PC-3 (cell line): ENCODE measurements around the gene EPHB1. TPM values are rescaled to one million over a fixed set of nuclear protein-coding genes. Genes with fewer than 3 reads are reported as not detected.

Experiments
- ATAC-seq: fragments of 200-7000 bp; cut with Tn5 transposase; 2 replicates; pipeline ENCODE4 v1.9.1; 2020; ENCODE audit warnings: mild to moderate bottlenecking, moderate library complexity
- BruUV-seq: library from RNA; stranded (reverse); fragments of 400-500 nt; replicated peaks from 2 replicates; lab custom pipeline; 2021; lab: Mats Ljungman, UMichigan
- CTCF ChIA-PET: fragments of 300-600 bp; sonication (Branson Sonifier 250); formaldehyde crosslinking; loops from one replicate; lab custom pipeline; 2022; ENCODE audit warnings: antibody characterized with exemption; lab: Charles Lee
- POLR2A ChIA-PET: fragments of 300-600 bp; sonication (Branson Sonifier 250); formaldehyde crosslinking; loops from one replicate; lab custom pipeline; 2022; ENCODE audit warnings: antibody characterized with exemption; ENCODE audit not compliant: unreplicated experiment; lab: Charles Lee
- DNase-seq: peaks from one replicate; pipeline ENCODE4 v3.0.0-alpha.2; 2015
- H2AFZ ChIP-seq: fragments of 300-600 bp; sonication (generic); 2 replicates; pipeline ENCODE4 v1.6.0; 2016; ENCODE audit warnings: antibody characterized with exemption, low read length
- H3F3A ChIP-seq: fragments of 300-600 bp; sonication (generic); one replicate; pipeline ENCODE4 v1.6.0; 2017; ENCODE audit warnings: antibody characterized with exemption, low read length, control low read depth, mild to moderate bottlenecking; ENCODE audit not compliant: unreplicated experiment
- H3K27ac ChIP-seq: fragments of 300-600 bp; sonication (generic); 2 replicates; pipeline ENCODE4 v1.5.1; 2016; ENCODE audit warnings: mild to moderate bottlenecking, low read length
- H3K27me3 ChIP-seq: fragments of 300-600 bp; sonication (generic); 2 replicates; pipeline ENCODE4 v1.6.1; 2016; ENCODE audit warnings: low read length, mixed read lengths
- H3K36me3 ChIP-seq: fragments of 300-600 bp; sonication (generic); 2 replicates; pipeline ENCODE4 v1.6.1; 2016; ENCODE audit warnings: low read depth, mixed run types, low read length, mixed read lengths
- H3K4me1 ChIP-seq: fragments of 300-600 bp; sonication (generic); 2 replicates; pipeline ENCODE4 v1.5.1; 2016; ENCODE audit warnings: low read length; ENCODE audit not compliant: insufficient read depth
- H3K4me2 ChIP-seq: fragments of 300-600 bp; sonication (generic); 2 replicates; pipeline ENCODE4 v1.6.0; 2016; ENCODE audit warnings: low read length
- H3K4me3 ChIP-seq: fragments of 300-600 bp; sonication (generic); 2 replicates; pipeline ENCODE4 v1.5.1; 2016; ENCODE audit warnings: mild to moderate bottlenecking, low read length, mixed read lengths
- H3K79me2 ChIP-seq: fragments of 300-600 bp; sonication (generic); 2 replicates; pipeline ENCODE4 v1.6.1; 2017; ENCODE audit warnings: low read length, mixed read lengths
- H3K9ac ChIP-seq: fragments of 300-600 bp; sonication (generic); 2 replicates; pipeline ENCODE4 v1.6.0; 2016; ENCODE audit warnings: mild to moderate bottlenecking, low read length
- H3K9me2 ChIP-seq: fragments of 300-600 bp; sonication (generic); replicated peaks from 2 replicates; pipeline ENCODE4 v1.6.1; 2016; ENCODE audit warnings: mixed run types, low read length, mixed read lengths
- H3K9me3 ChIP-seq: fragments of 300-600 bp; sonication (generic); 2 replicates; pipeline ENCODE4 v1.6.1; 2016; ENCODE audit warnings: low read length, mixed read lengths
- H4K20me1 ChIP-seq: fragments of 300-600 bp; sonication (generic); 2 replicates; pipeline ENCODE4 v1.6.1; 2016; ENCODE audit warnings: low read length, mixed read lengths
- CTCF ChIP-seq: fragments of 300-600 bp; sonication (generic); conservative IDR thresholded peaks from 2 replicates; pipeline ENCODE4 v1.5.1; 2017; ENCODE audit warnings: antibody characterized with exemption, low read depth, mild to moderate bottlenecking, low read length
- EZH2 ChIP-seq: fragments of 300-600 bp; sonication (generic); IDR thresholded peaks from one replicate; pipeline ENCODE4 v1.6.1; 2017; ENCODE audit warnings: antibody characterized with exemption, mild to moderate bottlenecking, low read length; ENCODE audit not compliant: unreplicated experiment
- EZH2phosphoT487 ChIP-seq: fragments of 300-600 bp; sonication (generic); IDR thresholded peaks from 2 replicates; pipeline ENCODE4 v1.6.1; 2018; ENCODE audit warnings: mild to moderate bottlenecking, antibody characterized with exemption, low read length, borderline replicate concordance
- intact Hi-C: fragments of 100-400 bp; cut with micrococcal nuclease; formaldehyde crosslinking; loops from 2 replicates; pipeline ENCODE4 v1.9.0; 2023
- total RNA-seq: library from RNA; depleted of rRNA; stranded (reverse); fragments of >200 nt; gene quantifications from 2 replicates; pipeline ENCODE4 v1.2.3, GENCODE V29; 2014

The EPHB1 gene
- total RNA-seq, 1 experiment from 2014 or later = 0.69 TPM

DNA sequence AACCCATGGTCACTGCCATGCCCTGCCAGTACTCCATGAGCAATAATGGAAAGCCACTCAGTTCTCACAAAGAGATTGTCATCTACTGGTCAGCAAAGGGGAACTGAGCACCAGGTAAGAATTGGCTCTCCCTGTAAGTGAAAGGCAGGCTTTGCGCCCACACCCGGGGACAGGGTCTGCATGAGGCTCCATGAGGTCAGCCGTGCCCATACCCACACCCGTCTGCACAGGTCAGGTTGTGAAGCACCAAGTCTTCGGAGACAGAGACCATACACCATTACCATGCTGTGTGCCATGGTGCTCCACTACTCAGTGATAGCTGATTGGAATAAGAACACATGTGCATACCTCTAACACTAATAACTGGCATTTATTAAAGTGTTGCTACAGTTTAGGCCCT is 322.9 kb downstream of the EPHB1 start:
- no peak overlapping the region for H3K9ac ChIP-seq
- H4K20me1 ChIP-seq = no peaks in the 10 kb centered on the region
- no peaks in the 10 kb centered on the region for H3K9me2 ChIP-seq
- no peak overlapping the region for H3K4me2 ChIP-seq
- BruUV-seq = no TSS peak
- no peaks in the 10 kb centered on the region for H3K36me3 ChIP-seq
- no peak overlapping the region for H3K4me3 ChIP-seq
- TF ChIP-seq EZH2phosphoT487 (no peak), CTCF (no peak), EZH2 (no peak)
- CTCF ChIA-PET = no interaction called here
- POLR2A ChIA-PET = no interaction called here
- H3K9me3 ChIP-seq = no peaks in the 10 kb centered on the region
- no peak overlapping the region for H3K27ac ChIP-seq
- no peaks in the 10 kb centered on the region for H3F3A ChIP-seq
- H2AFZ ChIP-seq = no peak overlapping the region
- DNase-seq (no peak), ATAC-seq (no peak)
- no peaks in the 10 kb centered on the region for H3K79me2 ChIP-seq
- intact Hi-C loops = no loop called here
- H3K4me1 ChIP-seq = no peaks in the 10 kb centered on the region
- H3K27me3 ChIP-seq = no peaks in the 10 kb centered on the region

DNA sequence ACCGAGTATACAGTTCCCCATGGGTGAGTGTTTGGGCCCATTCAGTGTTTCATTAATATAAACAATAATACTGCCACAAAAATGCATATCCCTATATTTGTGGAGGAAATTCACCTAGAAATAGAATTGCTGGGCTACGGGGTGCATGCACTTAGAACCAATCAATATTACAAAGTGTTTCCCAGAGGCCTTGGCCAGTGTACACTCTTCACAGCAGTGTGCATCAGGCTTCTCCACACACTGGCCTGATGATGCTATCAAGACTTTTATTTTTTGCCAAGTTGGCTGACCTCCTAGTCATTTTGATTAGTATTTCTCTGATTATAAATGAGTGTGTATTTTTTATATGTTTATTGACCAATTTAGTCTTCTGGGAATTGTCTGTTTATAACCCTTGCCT is 323.7 kb downstream of the EPHB1 start:
- ChIA-PET POLR2A (no interaction called here), CTCF (no interaction called here)
- DNase-seq (no peak), ATAC-seq (no peak)
- Histone ChIP-seq H3K4me1 (no peaks in the 10 kb centered on the region), H3F3A (no peaks in the 10 kb centered on the region), H3K27ac (no peak overlapping the region), H3K27me3 (no peaks in the 10 kb centered on the region), H3K36me3 (no peaks in the 10 kb centered on the region), H3K9me2 (no peaks in the 10 kb centered on the region), H3K9me3 (no peaks in the 10 kb centered on the region), H3K9ac (no peak overlapping the region), H3K4me2 (no peak overlapping the region), H2AFZ (no peak overlapping the region), H3K4me3 (no peak overlapping the region), H4K20me1 (no peaks in the 10 kb centered on the region), H3K79me2 (no peaks in the 10 kb centered on the region)
- intact Hi-C loops = no loop called here
- no TSS peak for BruUV-seq
- TF ChIP-seq EZH2phosphoT487 = no peak
- no peak for TF ChIP-seq CTCF
- no peak for TF ChIP-seq EZH2

- DNase-seq (peak; percentile 36), ATAC-seq (no peak)
- TF ChIP-seq CTCF = no peak
- TF ChIP-seq EZH2phosphoT487 = no peak
- no peak for TF ChIP-seq EZH2
- no peaks in the 10 kb centered on the region for H3K36me3 ChIP-seq
- H3K9ac ChIP-seq = no peak overlapping the region
- ChIA-PET CTCF (no interaction called here), POLR2A (no interaction called here)
- no peaks in the 10 kb centered on the region for H3K4me1 ChIP-seq
- no peaks in the 10 kb centered on the region for H4K20me1 ChIP-seq
- H2AFZ ChIP-seq = no peak overlapping the region
- H3K27me3 ChIP-seq = no peaks in the 10 kb centered on the region
- no peaks in the 10 kb centered on the region for H3K9me2 ChIP-seq
- no peaks in the 10 kb centered on the region for H3K79me2 ChIP-seq
- H3K4me2 ChIP-seq = no peak overlapping the region
- no peak overlapping the region for H3K4me3 ChIP-seq
- no peaks in the 10 kb centered on the region for H3F3A ChIP-seq
- no peaks in the 10 kb centered on the region for H3K9me3 ChIP-seq
- no peak overlapping the region for H3K27ac ChIP-seq
- intact Hi-C loops = no loop called here
- BruUV-seq = no TSS peak
Observed at GRCh38 chr3:135125171-135125801, 330.2 kb downstream of the EPHB1 start.
